ENCODE data around the gene HOXD8.
A peak's percentile ranks its signal among the peaks of the same experiment; 100 is the strongest.

Gene HOXD8

DNA sequence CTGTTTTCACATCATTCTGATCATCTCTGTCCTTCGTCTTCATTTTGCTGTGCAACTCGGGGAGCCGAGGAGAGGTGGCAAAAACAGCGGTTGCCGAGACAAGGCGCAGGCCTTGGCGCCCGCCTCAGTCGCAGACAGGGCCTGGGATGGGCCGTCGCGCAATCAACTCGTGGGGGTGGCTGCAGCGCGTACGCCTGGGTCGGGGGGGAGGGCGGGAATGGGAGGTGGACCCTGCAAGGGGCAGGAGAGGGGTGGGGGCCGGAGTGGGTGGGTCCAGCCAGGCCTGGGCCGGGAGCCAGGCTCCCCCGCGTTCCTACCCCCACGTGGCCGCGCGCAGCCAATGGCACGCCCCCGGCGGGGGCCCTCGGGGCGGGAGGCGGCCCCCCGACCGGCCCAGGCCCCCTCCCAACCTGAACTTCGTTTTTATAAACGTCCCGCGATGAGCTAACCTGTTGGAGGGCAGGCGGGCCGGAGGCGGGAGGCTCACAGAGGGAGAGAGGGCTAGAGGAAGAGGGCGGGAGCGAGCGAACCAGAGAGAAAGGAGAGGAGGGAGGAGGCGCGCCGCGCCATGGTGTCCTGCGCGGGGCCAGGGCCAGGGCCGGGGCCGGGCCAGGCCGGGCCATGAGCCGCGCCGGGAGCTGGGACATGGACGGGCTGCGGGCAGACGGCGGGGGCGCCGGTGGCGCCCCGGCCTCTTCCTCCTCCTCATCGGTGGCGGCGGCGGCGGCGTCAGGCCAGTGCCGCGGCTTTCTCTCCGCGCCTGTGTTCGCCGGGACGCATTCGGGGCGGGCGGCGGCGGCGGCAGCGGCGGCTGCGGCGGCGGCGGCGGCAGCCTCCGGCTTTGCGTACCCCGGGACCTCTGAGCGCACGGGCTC is 37.0 kb upstream of the HOXD8 start, which contains the start of gene HOXD13 (continued):
- TF ChIP-seq ZNF514 (tag by site-specific recombination; IDR thresholded peaks at IDR 0.05) (no peak), ZNF23 (tag by site-specific recombination; IDR thresholded peaks at IDR 0.05; ENCODE audit: borderline replicate concordance) (no peak), ZNF677 (tag by site-specific recombination; IDR thresholded peaks at IDR 0.05) (no peak), HOXD13 (CRISPR knock-in tag; IDR thresholded peaks at IDR 0.05; ENCODE audit: borderline replicate concordance) (no peak), ZNF37A (tag by site-specific recombination; IDR thresholded peaks at IDR 0.05) (no peak), ZNF114 (tag by site-specific recombination; IDR thresholded peaks at IDR 0.05) (no peak), BCL11A (tag by site-specific recombination; IDR thresholded peaks at IDR 0.05; ENCODE audit: low read depth) (no peak), ZNF146 (tag by site-specific recombination; IDR thresholded peaks at IDR 0.05) (no peak), ZNF416 (tag by site-specific recombination; IDR thresholded peaks at IDR 0.05) (no peak), RBAK (tag by site-specific recombination; IDR thresholded peaks at IDR 0.05) (no peak), ZNF626 (tag by site-specific recombination; IDR thresholded peaks at IDR 0.05) (no peak), ZNF549 (tag by site-specific recombination; IDR thresholded peaks at IDR 0.05) (no peak), ZNF169 (tag by site-specific recombination; IDR thresholded peaks at IDR 0.05) (no peak), REPIN1 (tag by site-specific recombination; IDR thresholded peaks at IDR 0.05; ENCODE audit: low read depth) (no peak), ZNF473 (tag by site-specific recombination; IDR thresholded peaks at IDR 0.05) (no peak), ZNF112 (tag by site-specific recombination; IDR thresholded peaks at IDR 0.05) (no peak), PRDM1 (tag by site-specific recombination; IDR thresholded peaks at IDR 0.05) (no peak), ZNF350 (tag by site-specific recombination; IDR thresholded peaks at IDR 0.05) (no peak)
- TF ChIP-seq, protein P1, sequence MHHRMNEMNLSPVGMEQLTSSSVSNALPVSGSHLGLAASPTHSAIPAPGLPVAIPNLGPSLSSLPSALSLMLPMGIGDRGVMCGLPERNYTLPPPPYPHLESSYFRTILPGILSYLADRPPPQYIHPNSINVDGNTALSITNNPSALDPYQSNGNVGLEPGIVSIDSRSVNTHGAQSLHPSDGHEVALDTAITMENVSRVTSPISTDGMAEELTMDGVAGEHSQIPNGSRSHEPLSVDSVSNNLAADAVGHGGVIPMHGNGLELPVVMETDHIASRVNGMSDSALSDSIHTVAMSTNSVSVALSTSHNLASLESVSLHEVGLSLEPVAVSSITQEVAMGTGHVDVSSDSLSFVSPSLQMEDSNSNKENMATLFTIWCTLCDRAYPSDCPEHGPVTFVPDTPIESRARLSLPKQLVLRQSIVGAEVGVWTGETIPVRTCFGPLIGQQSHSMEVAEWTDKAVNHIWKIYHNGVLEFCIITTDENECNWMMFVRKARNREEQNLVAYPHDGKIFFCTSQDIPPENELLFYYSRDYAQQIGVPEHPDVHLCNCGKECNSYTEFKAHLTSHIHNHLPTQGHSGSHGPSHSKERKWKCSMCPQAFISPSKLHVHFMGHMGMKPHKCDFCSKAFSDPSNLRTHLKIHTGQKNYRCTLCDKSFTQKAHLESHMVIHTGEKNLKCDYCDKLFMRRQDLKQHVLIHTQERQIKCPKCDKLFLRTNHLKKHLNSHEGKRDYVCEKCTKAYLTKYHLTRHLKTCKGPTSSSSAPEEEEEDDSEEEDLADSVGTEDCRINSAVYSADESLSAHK (tag by site-specific recombination; IDR thresholded peaks at IDR 0.05), result no peak
- TF ChIP-seq, protein P2, sequence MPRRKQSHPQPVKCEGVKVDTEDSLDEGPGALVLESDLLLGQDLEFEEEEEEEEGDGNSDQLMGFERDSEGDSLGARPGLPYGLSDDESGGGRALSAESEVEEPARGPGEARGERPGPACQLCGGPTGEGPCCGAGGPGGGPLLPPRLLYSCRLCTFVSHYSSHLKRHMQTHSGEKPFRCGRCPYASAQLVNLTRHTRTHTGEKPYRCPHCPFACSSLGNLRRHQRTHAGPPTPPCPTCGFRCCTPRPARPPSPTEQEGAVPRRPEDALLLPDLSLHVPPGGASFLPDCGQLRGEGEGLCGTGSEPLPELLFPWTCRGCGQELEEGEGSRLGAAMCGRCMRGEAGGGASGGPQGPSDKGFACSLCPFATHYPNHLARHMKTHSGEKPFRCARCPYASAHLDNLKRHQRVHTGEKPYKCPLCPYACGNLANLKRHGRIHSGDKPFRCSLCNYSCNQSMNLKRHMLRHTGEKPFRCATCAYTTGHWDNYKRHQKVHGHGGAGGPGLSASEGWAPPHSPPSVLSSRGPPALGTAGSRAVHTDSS (tag by site-specific recombination; IDR thresholded peaks at IDR 0.05), result peak; percentile 61; the same call in 1 of the 2 replicates
- TF ChIP-seq, protein P3, sequence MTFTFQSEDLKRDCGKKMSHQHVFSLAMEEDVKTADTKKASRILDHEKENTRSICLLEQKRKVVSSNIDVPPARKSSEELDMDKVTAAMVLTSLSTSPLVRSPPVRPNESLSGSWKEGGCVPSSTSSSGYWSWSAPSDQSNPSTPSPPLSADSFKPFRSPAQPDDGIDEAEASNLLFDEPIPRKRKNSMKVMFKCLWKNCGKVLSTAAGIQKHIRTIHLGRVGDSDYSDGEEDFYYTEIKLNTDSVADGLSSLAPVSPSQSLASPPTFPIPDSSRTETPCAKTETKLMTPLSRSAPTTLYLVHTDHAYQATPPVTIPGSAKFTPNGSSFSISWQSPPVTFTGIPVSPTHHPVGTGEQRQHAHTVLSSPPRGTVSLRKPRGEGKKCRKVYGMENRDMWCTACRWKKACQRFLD (tag by site-specific recombination; IDR thresholded peaks at IDR 0.05), result no peak
- TF ChIP-seq, protein P4, sequence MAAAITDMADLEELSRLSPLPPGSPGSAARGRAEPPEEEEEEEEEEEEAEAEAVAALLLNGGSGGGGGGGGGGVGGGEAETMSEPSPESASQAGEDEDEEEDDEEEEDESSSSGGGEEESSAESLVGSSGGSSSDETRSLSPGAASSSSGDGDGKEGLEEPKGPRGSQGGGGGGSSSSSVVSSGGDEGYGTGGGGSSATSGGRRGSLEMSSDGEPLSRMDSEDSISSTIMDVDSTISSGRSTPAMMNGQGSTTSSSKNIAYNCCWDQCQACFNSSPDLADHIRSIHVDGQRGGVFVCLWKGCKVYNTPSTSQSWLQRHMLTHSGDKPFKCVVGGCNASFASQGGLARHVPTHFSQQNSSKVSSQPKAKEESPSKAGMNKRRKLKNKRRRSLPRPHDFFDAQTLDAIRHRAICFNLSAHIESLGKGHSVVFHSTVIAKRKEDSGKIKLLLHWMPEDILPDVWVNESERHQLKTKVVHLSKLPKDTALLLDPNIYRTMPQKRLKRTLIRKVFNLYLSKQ (tag by site-specific recombination; IDR thresholded peaks at IDR 0.05; ENCODE audit: borderline replicate concordance), result no peak
- TF ChIP-seq, protein P5, sequence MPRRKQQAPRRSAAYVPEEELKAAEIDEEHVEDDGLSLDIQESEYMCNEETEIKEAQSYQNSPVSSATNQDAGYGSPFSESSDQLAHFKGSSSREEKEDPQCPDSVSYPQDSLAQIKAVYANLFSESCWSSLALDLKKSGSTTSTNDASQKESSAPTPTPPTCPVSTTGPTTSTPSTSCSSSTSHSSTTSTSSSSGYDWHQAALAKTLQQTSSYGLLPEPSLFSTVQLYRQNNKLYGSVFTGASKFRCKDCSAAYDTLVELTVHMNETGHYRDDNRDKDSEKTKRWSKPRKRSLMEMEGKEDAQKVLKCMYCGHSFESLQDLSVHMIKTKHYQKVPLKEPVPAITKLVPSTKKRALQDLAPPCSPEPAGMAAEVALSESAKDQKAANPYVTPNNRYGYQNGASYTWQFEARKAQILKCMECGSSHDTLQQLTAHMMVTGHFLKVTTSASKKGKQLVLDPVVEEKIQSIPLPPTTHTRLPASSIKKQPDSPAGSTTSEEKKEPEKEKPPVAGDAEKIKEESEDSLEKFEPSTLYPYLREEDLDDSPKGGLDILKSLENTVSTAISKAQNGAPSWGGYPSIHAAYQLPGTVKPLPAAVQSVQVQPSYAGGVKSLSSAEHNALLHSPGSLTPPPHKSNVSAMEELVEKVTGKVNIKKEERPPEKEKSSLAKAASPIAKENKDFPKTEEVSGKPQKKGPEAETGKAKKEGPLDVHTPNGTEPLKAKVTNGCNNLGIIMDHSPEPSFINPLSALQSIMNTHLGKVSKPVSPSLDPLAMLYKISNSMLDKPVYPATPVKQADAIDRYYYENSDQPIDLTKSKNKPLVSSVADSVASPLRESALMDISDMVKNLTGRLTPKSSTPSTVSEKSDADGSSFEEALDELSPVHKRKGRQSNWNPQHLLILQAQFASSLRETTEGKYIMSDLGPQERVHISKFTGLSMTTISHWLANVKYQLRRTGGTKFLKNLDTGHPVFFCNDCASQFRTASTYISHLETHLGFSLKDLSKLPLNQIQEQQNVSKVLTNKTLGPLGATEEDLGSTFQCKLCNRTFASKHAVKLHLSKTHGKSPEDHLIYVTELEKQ (tag by site-specific recombination; IDR thresholded peaks at IDR 0.05; ENCODE audit: borderline replicate concordance), result no peak
